ENCODE measurements around the gene COPS8. TPM values are rescaled to one million over a fixed set of nuclear protein-coding genes. Genes with fewer than 3 reads are reported as not detected.

Gene COPS8
- 10 to 100 TPM; 75.9 to 79.1 TPM for total RNA-seq

GRCh38 chr2:237085248-237086221 lies at the start of gene COPS8:
Gene COPS8, plus strand, starts transcription at chr2:237085889. Its CDS starts 76 bp downstream, at chr2:237085965.
- ChIA-PET CTCF (interaction anchor here (0.9 to 1.9 kb wide), 5 partner anchors 12 to 486 kb away, joined by 3 to 7 read pairs (median 5); no protein-coding TSS in a partner anchor), POLR2A (interaction anchor here (0.6 to 0.7 kb wide), 2 partner anchors 10 to 355 kb away, joined by 3 read pairs; no protein-coding TSS in a partner anchor)

DNA sequence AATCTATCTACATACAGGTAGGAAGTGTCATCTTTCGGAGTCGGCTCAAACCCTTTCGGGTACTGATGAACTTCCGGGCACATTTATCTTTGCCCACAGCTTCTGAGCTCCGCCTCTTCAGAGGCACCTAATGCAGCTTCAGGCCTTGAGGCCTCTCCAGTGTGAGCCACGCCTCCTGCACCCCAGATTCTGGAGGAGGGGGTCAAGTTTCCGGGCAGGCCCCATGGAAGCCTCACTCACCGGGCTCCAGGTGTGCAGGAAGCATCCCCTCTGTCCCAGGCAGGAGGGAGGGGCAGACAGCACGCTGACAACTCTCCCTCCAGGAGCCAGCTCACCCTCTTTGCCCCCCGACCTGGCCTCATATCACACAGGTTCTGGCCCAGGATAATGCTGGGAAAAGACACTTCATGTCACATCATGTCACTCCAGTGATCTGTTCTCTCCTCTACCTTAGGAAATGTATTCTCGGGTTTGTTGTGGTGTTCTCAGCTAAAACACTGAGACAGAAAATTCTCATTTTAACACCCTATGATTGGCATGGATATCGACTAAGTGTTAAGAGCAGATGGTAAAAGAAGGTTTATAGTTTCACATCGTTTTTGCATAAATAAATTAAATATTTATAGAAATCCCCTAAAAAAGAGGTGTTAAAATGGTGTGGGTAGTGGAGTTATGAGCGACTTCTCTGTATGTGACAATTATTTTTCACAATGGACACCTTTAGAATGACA lies 46.2 kb upstream of the COPS8 start:
- ChIA-PET POLR2A (no interaction called here), CTCF (no interaction called here)

- ChIA-PET POLR2A (no interaction called here), CTCF (no interaction called here)
Measured at GRCh38 chr2:237041231-237041630, 44.5 kb upstream of the COPS8 start.

DNA sequence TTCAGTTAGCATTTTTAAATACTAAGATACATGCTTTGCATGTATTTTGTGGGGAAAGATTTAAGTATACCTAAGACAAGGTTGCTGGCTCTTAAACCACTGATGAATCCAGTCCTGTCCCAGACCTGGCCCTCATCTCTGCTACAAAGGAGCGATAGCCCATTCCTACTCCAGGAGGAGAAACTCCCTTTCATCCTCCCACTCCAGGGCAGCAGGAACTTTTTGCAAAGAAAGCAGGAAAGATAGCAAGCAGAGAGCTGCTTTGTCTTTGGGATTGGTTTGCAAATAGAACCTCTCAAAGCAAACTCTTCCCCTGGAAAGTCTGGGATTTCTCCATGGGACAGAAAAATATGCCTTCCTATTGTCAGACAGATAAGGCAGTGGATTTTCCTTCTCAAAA lies 43.6 kb upstream of the COPS8 start:
- CTCF ChIA-PET = no interaction called here
- POLR2A ChIA-PET = no interaction called here

- CTCF ChIA-PET = no interaction called here
- POLR2A ChIA-PET = no interaction called here
Measured at GRCh38 chr2:237043866-237044265, 41.8 kb upstream of the COPS8 start.

GRCh38 chr2:237044281-237044680 lies 41.4 kb upstream of the COPS8 start:
- CTCF ChIA-PET = no interaction called here

DNA sequence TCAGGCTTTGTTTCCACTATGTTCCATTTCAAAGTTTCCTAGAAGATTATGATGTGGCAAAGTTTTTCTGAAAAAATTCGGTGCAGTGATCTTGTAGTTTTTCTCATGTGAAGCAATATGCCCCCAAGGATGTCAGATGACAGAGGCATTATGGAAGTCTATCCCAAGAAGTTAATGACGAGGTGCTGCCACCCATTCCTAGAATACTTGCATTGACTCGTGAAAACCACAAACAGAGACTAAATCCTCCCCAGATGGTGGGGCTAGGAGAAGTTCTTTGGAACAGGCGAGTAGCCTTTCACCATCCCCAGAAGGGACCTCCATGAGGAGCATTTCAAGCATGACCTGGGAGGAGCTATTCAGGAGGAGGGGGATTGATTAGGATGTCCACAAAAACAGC lies 40.2 kb upstream of the COPS8 start:
- CTCF ChIA-PET = no interaction called here
- POLR2A ChIA-PET = no interaction called here

More at GRCh38 chr2:237044281-237044680, 41.4 kb upstream of the COPS8 start:
- POLR2A ChIA-PET = no interaction called here

GRCh38 chr2:237048595-237048994 lies 37.1 kb upstream of the COPS8 start:
- POLR2A ChIA-PET = no interaction called here
- CTCF ChIA-PET = no interaction called here

DNA sequence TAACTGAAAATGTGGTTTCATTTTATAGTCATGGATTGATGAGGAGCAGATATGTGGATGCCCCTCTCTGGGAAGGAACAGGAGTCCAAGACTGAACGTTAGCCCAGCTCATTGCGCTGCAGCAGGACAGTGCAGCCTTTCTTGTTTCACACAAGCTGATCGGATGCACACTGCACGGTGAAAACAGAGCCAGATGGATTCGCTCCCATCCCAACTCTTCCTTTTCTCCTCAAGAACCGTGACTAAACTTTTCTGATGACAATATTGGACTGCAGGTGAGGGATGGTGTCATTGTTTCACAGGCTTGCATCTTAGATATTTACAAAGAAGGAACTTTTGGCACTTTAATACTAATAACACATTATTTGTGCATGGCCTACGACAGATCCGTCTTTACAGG lies 33.8 kb upstream of the COPS8 start:
- POLR2A ChIA-PET = no interaction called here
- CTCF ChIA-PET = no interaction called here

DNA sequence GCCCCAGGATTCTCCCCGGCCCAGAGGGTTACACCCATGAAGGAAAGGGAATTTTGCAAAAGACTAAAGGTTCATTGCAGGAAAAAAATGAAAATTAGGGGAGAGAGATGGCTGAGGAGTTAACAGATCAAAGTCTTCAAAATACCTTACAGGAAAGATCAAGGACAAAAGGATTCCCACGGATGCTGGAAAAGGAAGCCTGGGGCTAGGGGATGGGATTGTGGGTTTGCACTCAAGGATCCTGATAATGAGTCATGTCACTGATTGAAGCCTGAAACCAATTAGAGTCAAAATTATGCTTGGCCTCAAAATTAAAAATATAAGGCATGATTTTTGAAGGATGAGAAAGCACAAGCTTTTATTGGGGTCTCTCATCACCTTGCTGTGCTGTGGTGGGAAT lies 32.6 kb upstream of the COPS8 start:
- ChIA-PET POLR2A (no interaction called here), CTCF (no interaction called here)

- POLR2A ChIA-PET = no interaction called here
- CTCF ChIA-PET = no interaction called here
Measured at GRCh38 chr2:237055386-237056100, 30.1 kb upstream of the COPS8 start.

GRCh38 chr2:237056287-237056875 lies 29.3 kb upstream of the COPS8 start:
- POLR2A ChIA-PET = no interaction called here

GRCh38 chr2:237057107-237057506 lies 28.6 kb upstream of the COPS8 start:
- ChIA-PET POLR2A (no interaction called here), CTCF (interaction anchor here (0.7 kb wide), 1 partner anchor 609 kb away, joined by 3 read pairs; no protein-coding TSS in a partner anchor)

More at GRCh38 chr2:237056287-237056875, 29.3 kb upstream of the COPS8 start:
- CTCF ChIA-PET = no interaction called here

DNA sequence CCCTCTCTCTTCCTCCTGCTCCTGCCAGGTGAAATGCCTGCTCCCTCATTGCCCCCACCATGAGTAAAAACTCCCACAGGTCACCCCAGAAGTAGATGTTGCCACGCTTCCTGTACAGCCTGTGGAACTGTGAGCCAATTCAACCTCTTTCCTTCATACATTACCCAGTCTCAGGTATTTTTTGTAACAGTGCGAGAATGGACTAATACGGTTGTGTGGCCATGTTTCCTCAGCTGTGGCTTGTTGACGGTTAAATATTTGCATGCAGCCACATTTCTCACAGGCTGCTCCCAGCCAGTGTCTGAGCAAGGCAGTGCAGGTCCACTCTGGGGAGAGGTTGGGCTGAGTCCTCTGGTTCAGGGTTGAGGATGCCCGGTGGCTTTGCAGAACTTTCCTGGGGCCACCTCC lies 27.8 kb upstream of the COPS8 start:
- ChIA-PET CTCF (interaction anchor here (0.7 kb wide), 1 partner anchor 610 kb away, joined by 3 read pairs; no protein-coding TSS in a partner anchor), POLR2A (no interaction called here)

DNA sequence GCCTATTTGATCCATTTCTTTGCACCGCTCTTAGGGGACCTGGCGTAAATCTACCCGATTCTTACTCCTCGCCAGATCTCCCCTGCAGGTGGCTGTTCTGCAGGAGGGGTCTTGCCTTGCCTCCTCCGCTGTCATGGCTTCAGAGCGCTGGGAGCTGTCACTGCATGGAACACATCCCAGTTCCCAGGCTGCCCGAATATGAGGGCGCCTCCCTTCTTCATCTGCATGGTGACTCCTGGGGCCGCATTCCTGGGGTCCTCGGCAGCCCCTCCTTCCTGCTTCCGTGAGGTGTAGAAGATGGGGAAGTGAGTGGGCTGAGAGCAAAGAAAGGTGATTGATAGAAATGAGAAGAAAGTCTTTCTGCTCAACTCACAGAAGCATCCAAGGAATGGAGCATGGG lies 27.3 kb upstream of the COPS8 start:
- ChIA-PET POLR2A (no interaction called here), CTCF (no interaction called here)

- POLR2A ChIA-PET = no interaction called here
- CTCF ChIA-PET = no interaction called here
Measured at GRCh38 chr2:237059155-237059875, 26.4 kb upstream of the COPS8 start.

GRCh38 chr2:237060534-237061312 lies 25.0 kb upstream of the COPS8 start:
- ChIA-PET POLR2A (no interaction called here), CTCF (interaction anchor here (0.9 kb wide), 1 partner anchor 491 kb away, joined by 3 read pairs; the partner anchor contains the start of gene ACKR3)

GRCh38 chr2:237061356-237061755 lies 24.3 kb upstream of the COPS8 start:
- CTCF ChIA-PET = interaction anchor here (0.9 kb wide), 1 partner anchor 491 kb away, joined by 3 read pairs; the partner anchor contains the start of gene ACKR3
- POLR2A ChIA-PET = no interaction called here

Measured in activated CD8-positive, alpha-beta memory T cell treated with anti-CD3 and anti-CD28 coated beads for 36 hours (primary cell).